ENCODE data around the gene WSB1.
A peak's percentile ranks its signal among the peaks of the same experiment; 100 is the strongest.

Gene WSB1

DNA sequence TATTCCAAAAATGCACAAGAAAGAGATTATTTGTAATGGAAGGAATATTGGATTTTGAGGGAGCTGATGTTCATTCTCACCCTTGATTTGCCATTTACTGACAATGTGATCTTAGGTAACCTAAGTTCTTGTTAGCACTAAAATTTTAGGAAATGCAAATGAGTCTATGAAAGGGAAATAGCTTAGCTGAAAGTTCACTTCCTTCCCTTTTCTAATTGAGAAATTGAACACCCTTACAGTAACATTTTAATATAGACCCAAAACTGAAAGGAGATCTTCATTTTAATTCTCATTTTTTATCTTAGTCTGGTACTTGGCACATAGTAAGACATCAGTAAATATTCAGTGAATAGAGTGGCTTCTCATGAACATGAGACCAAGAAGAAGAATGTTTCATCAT, 10.9 kb upstream of the WSB1 start:
- no peaks in the 10 kb centered on the region for H3K4me1 ChIP-seq (ENCODE audit: control insufficient read depth, insufficient read depth, low read length)
- no peaks in the 10 kb centered on the region for H3K27me3 ChIP-seq (ENCODE audit: control insufficient read depth, insufficient read depth, low read length)
- H3K9ac ChIP-seq (ENCODE audit: low read length), result no peak overlapping the region
- H3K4me3 ChIP-seq (ENCODE audit: low read length), result no peak overlapping the region
- H3K9me3 ChIP-seq (ENCODE audit: control insufficient read depth, low read length), result no peaks in the 10 kb centered on the region
- H3K36me3 ChIP-seq (ENCODE audit: control insufficient read depth, insufficient read depth, low read length), result no peaks in the 10 kb centered on the region

DNA sequence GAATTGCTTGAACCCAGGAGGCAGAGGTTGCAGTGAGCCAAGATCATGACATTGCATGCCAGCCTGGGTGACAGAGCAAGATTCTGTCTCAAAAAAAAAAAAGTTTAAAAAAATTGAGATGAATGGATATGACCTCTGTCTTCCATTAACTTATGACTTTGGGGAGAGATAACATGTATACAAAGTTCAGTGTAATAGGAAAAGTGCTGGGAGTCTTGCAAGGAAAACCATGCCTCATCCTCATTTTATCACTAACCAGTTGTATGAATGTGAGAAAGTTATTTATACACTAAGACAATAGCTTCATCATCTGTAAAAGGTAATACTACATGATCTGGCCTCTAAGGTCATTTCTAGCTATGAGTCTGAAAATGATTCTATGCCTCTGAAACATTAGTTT, 10.2 kb upstream of the WSB1 start:
- Histone ChIP-seq H3K27me3 (ENCODE audit: control insufficient read depth, insufficient read depth, low read length) (no peaks in the 10 kb centered on the region), H3K4me3 (ENCODE audit: low read length) (no peak overlapping the region), H3K4me1 (ENCODE audit: control insufficient read depth, insufficient read depth, low read length) (no peaks in the 10 kb centered on the region), H3K9ac (ENCODE audit: low read length) (no peak overlapping the region), H3K9me3 (ENCODE audit: control insufficient read depth, low read length) (no peaks in the 10 kb centered on the region), H3K36me3 (ENCODE audit: control insufficient read depth, insufficient read depth, low read length) (no peaks in the 10 kb centered on the region)

DNA sequence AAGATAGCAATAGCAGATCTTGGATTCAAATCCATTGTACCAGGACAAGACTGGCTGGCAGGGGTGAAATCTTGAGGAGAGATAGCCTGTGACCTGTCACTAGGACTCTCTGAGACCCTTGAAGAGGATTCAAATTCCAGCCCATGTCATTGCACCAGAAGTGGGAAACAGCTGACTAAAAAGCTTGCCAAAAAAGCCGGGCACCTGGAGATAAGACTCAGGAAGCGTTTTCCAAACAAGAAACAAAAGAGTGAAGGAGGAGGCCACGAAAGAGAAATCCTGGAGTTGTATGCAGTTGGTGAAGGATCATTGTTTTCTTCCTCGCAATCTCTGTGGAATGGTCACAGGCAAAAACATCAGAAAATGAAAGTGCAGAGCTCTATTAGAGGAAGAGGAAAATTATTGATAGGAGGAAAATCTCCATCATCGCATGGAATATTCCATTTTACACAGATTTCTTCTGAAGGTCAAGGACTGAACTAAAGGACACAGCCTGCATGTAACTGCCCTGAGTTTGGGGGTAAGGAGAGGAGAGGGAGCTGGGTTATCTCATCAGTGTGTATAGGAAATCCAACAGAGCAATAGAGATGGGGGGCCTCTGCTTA, 9.0 kb upstream of the WSB1 start:
- Histone ChIP-seq H3K27me3 (ENCODE audit: control insufficient read depth, insufficient read depth, low read length) (no peaks in the 10 kb centered on the region), H3K36me3 (ENCODE audit: control insufficient read depth, insufficient read depth, low read length) (no peaks in the 10 kb centered on the region), H3K4me3 (ENCODE audit: low read length) (no peak overlapping the region), H3K4me1 (ENCODE audit: control insufficient read depth, insufficient read depth, low read length) (no peaks in the 10 kb centered on the region), H3K9me3 (ENCODE audit: control insufficient read depth, low read length) (no peaks in the 10 kb centered on the region), H3K9ac (ENCODE audit: low read length) (no peak overlapping the region)

DNA sequence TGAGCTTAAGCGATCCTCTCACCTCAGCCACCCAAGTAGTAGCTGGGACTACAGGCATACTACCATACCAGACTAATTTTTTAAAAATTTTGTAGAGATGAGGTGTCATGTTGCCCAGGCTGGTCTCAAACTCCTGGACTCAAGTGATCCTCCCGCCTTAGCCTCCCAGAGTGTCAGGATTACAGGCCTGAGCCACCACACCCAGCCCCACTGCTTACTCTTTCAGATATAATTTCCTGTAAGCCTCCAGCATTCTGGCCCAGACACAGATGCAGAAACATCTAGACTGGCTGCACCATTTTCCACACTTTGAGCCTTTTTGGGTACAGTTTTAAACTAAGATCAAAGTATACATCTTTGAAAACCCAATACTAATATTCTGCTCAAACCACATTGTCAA, 8.4 kb upstream of the WSB1 start:
- no peaks in the 10 kb centered on the region for H3K4me1 ChIP-seq (ENCODE audit: control insufficient read depth, insufficient read depth, low read length)

DNA sequence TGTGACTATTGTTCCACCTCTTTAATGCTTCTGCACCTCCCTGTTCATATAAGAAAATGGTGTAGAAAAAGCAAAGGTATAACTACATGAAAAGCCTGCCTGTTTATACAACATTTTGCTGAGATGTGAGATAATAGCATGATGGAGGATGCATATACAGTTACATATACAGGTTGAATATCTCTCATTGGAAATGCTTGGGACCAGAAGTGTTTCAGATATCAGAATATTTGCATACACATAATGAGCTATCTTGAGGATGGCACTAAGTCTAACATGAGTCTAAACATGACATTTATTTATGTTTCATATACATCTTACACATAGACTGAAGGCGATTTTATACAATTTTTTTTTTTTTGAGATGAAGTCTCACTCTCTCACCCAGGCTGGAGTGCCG, 5.7 kb upstream of the WSB1 start:
- H3K4me3 ChIP-seq (ENCODE audit: low read length), result no peak overlapping the region
- no peaks in the 10 kb centered on the region for H3K9me3 ChIP-seq (ENCODE audit: control insufficient read depth, low read length)
- H3K27me3 ChIP-seq (ENCODE audit: control insufficient read depth, insufficient read depth, low read length), result no peaks in the 10 kb centered on the region
- H3K9ac ChIP-seq (ENCODE audit: low read length), result no peak overlapping the region
- H3K36me3 ChIP-seq (ENCODE audit: control insufficient read depth, insufficient read depth, low read length), result no peaks in the 10 kb centered on the region
- H3K4me1 ChIP-seq (ENCODE audit: control insufficient read depth, insufficient read depth, low read length), result peaks cover 1% of the 10 kb centered on the region

More for the DNA sequence above, 8.4 kb upstream of the WSB1 start:
- Histone ChIP-seq H3K4me3 (ENCODE audit: low read length) (no peak overlapping the region), H3K9ac (ENCODE audit: low read length) (no peak overlapping the region), H3K9me3 (ENCODE audit: control insufficient read depth, low read length) (no peaks in the 10 kb centered on the region), H3K27me3 (ENCODE audit: control insufficient read depth, insufficient read depth, low read length) (no peaks in the 10 kb centered on the region), H3K36me3 (ENCODE audit: control insufficient read depth, insufficient read depth, low read length) (no peaks in the 10 kb centered on the region)

DNA sequence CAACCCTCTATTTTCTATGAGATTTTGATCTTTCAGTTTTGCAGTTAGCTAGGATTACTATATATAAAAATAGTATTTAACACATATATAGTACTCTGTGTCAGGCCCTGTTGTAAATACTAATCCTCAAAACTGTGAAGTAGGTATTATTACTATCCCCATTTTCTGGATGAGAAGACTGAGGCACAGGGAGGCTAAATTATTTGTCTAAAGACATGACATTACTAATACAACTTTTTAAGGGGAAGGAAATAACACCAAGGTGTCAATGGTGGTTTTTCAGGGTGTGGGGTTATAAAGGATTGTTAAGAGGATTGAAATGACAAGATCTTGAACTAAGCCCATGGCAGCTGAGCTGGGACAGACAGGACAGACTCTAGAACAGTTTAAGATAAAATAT, 4.1 kb upstream of the WSB1 start:
- Histone ChIP-seq H3K4me3 (ENCODE audit: low read length) (no peak overlapping the region), H3K36me3 (ENCODE audit: control insufficient read depth, insufficient read depth, low read length) (no peaks in the 10 kb centered on the region), H3K27me3 (ENCODE audit: control insufficient read depth, insufficient read depth, low read length) (no peaks in the 10 kb centered on the region), H3K9me3 (ENCODE audit: control insufficient read depth, low read length) (no peaks in the 10 kb centered on the region), H3K9ac (ENCODE audit: low read length) (no peak overlapping the region), H3K4me1 (ENCODE audit: control insufficient read depth, insufficient read depth, low read length) (peaks cover 7% of the 10 kb centered on the region)

DNA sequence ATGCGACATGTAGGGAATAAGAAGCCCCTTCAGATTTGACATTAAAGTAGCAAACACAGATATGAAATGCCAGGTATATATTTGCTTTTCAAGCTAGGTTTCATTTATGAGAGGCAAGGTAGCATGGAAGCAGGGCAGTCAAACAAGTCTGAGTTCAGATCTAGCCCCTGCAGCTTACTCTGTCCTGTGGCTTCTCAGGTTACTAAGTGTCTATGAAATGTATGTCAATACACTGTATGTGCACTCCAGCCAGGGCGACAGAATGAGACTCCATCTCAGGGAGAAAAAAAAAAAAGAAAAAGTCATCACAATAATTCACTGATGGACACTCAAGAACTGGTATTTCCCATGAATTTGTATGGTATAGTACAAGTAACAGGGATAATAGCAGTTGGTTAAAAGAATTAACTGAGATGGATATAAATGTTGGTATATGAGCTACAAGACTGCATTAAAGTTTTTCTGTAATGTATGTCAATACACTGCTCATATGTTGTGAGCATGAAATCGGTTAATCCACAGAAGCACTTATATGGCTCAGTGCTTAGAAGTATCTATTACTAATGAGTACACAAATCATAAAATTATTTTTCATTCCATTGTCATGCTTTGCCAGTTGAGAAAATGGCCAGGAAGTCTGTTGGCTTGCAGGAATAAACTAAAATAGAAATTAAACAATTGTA, 2.9 kb upstream of the WSB1 start:
- no peaks in the 10 kb centered on the region for H3K27me3 ChIP-seq (ENCODE audit: control insufficient read depth, insufficient read depth, low read length)
- peaks cover 7% of the 10 kb centered on the region for H3K4me1 ChIP-seq (ENCODE audit: control insufficient read depth, insufficient read depth, low read length)
- no peaks in the 10 kb centered on the region for H3K36me3 ChIP-seq (ENCODE audit: control insufficient read depth, insufficient read depth, low read length)
- no peak overlapping the region for H3K9ac ChIP-seq (ENCODE audit: low read length)
- no peaks in the 10 kb centered on the region for H3K9me3 ChIP-seq (ENCODE audit: control insufficient read depth, low read length)
- no peak overlapping the region for H3K4me3 ChIP-seq (ENCODE audit: low read length)

DNA sequence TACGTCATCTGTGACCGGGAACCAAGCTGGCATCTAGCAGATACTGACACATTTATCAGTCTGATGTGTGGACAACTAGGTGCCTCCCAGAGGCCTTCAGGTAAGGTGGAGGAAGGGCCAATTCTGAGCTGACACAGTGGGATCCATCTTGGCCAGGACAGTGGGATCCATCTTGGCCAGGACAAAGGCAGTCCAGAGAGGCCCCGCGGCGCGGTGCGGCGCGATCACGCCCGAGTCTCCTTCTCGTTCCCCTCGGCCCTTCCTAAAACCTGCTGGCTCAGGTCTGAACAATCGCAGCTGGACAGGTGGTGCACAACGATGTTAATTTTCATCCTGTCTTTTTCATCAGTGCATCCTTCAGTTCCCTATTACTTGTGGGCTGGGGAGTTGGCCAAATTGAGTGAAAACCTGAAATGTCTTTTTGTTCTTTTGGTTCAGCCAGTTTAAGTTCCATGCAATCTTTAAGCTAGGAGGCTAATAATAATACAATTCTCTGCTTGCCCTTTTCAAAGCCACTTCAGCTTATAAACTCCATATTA, 486 bp upstream of the WSB1 start:
- Histone ChIP-seq H3K27me3 (ENCODE audit: control insufficient read depth, insufficient read depth, low read length) (no peaks in the 10 kb centered on the region), H3K4me3 (ENCODE audit: low read length) (peak overlapping the region; percentile 99), H3K4me1 (ENCODE audit: control insufficient read depth, insufficient read depth, low read length) (peaks cover 7% of the 10 kb centered on the region), H3K9me3 (ENCODE audit: control insufficient read depth, low read length) (no peaks in the 10 kb centered on the region), H3K36me3 (ENCODE audit: control insufficient read depth, insufficient read depth, low read length) (no peaks in the 10 kb centered on the region), H3K9ac (ENCODE audit: low read length) (peak overlapping the region; percentile 99)

DNA sequence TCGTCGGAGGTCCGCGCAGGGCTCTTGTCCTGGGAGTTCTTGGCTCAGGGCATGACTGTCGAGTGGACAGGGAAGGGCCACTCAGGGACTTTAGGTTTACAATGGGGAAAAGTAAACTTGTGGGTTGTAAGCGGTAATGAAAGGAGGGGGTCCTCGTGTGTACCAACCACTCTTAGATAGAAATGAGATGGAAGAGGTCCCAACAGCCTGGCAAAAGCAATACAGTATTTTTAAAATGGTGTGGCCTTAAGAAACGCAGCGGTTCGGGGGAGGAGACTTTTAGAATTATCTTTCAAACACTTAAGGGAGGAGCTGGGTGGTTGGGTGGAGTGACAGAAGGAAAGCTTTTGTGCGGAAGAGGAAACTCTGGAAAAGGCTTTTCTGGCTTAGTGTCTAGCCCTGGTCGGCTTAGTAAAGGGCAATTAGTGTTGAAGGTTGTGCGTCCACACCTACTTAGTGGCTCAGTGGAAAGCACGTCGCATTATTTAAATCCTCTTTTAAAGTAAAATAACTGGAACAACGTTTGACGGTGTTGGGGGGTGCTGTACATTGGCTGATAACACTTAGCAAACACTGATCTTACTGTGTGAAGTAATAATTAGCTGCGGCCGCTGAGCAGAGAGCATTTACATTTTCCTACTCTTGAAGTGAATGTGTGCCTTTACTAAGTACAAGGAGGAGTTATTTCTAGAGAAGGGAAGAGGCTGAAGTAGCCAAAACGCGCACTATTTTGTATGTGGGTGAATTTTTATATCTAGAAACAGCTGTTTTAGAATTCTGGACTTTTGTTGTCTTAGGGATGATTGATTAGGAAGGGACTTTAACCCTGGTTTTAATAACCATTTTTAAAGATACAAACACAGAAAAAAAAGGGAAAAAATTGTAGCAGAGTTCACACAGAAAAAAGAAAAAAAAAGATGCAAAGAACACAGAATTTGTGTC, 1.0 kb downstream of the WSB1 start:
- Histone ChIP-seq H3K36me3 (ENCODE audit: control insufficient read depth, insufficient read depth, low read length) (no peaks in the 10 kb centered on the region), H3K4me3 (ENCODE audit: low read length) (peak overlapping the region; percentile 99), H3K4me1 (ENCODE audit: control insufficient read depth, insufficient read depth, low read length) (peaks cover 19% of the 10 kb centered on the region), H3K9me3 (ENCODE audit: control insufficient read depth, low read length) (no peaks in the 10 kb centered on the region), H3K9ac (ENCODE audit: low read length) (peak overlapping the region; percentile 99), H3K27me3 (ENCODE audit: control insufficient read depth, insufficient read depth, low read length) (no peaks in the 10 kb centered on the region)

DNA sequence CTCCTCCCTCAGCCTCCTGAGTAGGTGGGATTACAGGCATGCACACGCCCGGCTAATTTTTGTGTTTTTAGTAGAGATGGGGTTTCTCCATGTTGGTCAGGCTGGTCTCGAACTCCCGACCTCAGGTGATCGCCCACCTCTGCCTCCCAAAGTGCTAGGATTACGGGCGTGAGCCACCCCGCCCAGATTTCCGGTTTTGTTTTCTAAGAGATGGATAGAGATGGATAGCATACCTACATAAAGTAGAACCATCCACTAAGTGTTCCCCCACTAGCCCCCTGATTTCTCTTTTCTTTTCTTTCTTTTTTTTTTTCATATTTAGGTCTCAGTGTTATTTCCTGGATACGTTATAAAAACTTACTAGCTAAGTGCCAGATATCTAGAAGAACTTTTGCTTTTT, 2.0 kb downstream of the WSB1 start:
- Histone ChIP-seq H3K36me3 (ENCODE audit: control insufficient read depth, insufficient read depth, low read length) (no peaks in the 10 kb centered on the region), H3K4me1 (ENCODE audit: control insufficient read depth, insufficient read depth, low read length) (peaks cover 19% of the 10 kb centered on the region), H3K9ac (ENCODE audit: low read length) (peak overlapping the region; percentile 99)

DNA sequence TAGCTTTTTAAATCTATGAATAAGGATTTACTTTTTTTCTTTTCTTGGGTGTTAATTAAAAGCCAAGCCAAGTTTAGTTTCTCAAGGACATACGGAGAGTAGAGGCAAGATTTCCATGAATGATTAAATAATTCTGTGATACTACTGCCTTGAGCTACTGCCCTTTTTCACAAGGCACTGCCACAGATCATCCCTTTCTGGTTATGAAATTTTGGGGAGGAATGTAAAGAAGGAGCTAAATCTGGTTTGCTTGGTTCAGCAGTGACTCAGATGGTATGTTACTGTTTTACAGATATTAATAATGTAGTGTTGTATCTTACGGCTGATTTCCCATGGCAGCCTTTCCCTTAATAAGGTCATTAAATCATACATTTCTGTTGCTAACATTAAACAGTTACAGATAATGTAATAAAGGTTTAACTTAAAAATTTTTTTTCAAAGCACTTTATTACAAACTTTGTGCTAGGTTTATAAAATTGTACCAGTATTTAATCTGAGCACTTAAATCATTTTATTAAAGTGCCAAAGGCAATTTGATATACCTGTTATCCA, 2.6 kb downstream of the WSB1 start:
- Histone ChIP-seq H3K4me3 (ENCODE audit: low read length) (no peak overlapping the region), H3K36me3 (ENCODE audit: control insufficient read depth, insufficient read depth, low read length) (no peaks in the 10 kb centered on the region), H3K9ac (ENCODE audit: low read length) (peak overlapping the region; percentile 99), H3K4me1 (ENCODE audit: control insufficient read depth, insufficient read depth, low read length) (peaks cover 19% of the 10 kb centered on the region), H3K27me3 (ENCODE audit: control insufficient read depth, insufficient read depth, low read length) (no peaks in the 10 kb centered on the region), H3K9me3 (ENCODE audit: control insufficient read depth, low read length) (no peaks in the 10 kb centered on the region)

More for the DNA sequence above, 2.0 kb downstream of the WSB1 start:
- no peaks in the 10 kb centered on the region for H3K27me3 ChIP-seq (ENCODE audit: control insufficient read depth, insufficient read depth, low read length)
- H3K4me3 ChIP-seq (ENCODE audit: low read length), result peak overlapping the region; percentile 99
- H3K9me3 ChIP-seq (ENCODE audit: control insufficient read depth, low read length), result no peaks in the 10 kb centered on the region
